Ovary (tissue), 9 donors: Measurements from ENCODE around the gene TSC22D2. TPM values are rescaled to one million over a fixed set of nuclear protein-coding genes. Genes with fewer than 3 reads are reported as not detected.
A peak's percentile ranks its signal among the peaks of the same experiment; 100 is the strongest.

Source experiments
- DNase-seq, 5 donors: peaks; one replicate each; pipeline ENCODE4 v3.0.0-alpha.2; 2019 to 2020
- H3K27ac ChIP-seq, 2 donors: fragments of 200-600 bp; one replicate each; pipeline versions ENCODE4 v1.5.1 to v1.8.0; 2019 to 2022
- H3K27me3 ChIP-seq: fragments of 200-600 bp; one replicate; pipeline ENCODE4 v1.8.0; 2022
- H3K36me3 ChIP-seq: fragments of 200-600 bp; sonication (generic); one replicate; pipeline ENCODE4 v1.5.1; 2019
- H3K4me1 ChIP-seq: one replicate; pipeline ENCODE4 v1.8.1; 2013; ENCODE audit warnings: mild to moderate bottlenecking, moderate library complexity; ENCODE audit not compliant: insufficient read depth
- H3K4me3 ChIP-seq: fragments of 200-600 bp; sonication (generic); one replicate; pipeline ENCODE4 v1.5.1; 2017
- H3K9me3 ChIP-seq, 2 donors: fragments of 200-600 bp in 1 of 2; sonication (generic) in 1 of 2; one replicate each; pipeline versions ENCODE4 v1.5.1 to v1.8.1; 2013 to 2019; ENCODE audit warnings: mild to moderate bottlenecking in 1 of 2, moderate library complexity in 1 of 2
- CTCF ChIP-seq, 3 donors: fragments of 450-650 bp in 2 of 3; fragments of 200-600 bp in 1 of 3; IDR thresholded peaks; one replicate each; pipeline versions ENCODE4 v1.5.1 to v1.8.0; 2016 to 2022; ENCODE audit warnings: antibody characterized with exemption in 3 of 3, mild to moderate bottlenecking in 1 of 3
- EP300 ChIP-seq: sonication (generic); formaldehyde crosslinking; IDR thresholded peaks from one replicate; pipeline ENCODE4 v1.6.1; 2017; ENCODE audit warnings: antibody characterized with exemption
- POLR2A ChIP-seq: fragments of 450-650 bp; IDR thresholded peaks from one replicate; pipeline ENCODE4 v1.6.1; 2017; ENCODE audit warnings: antibody characterized with exemption, mild to moderate bottlenecking, moderate library complexity
- WGBS, 3 donors: extraction: QIAGEN DNeasy Blood & Tissue Kit in 1 of 3; methylation state at CpG; one replicate each; pipeline versions ENCODE4 v1.1.5 to v1.1.7; 2013 to 2017; 5-methylcytosine and 5-hydroxymethylcytosine counted together
- intact Hi-C, 4 donors: fragments of 100-400 bp; cut with DNase I; formaldehyde crosslinking; loops; one replicate each; pipeline versions ENCODE4 v1.11.0 to v1.15.1; 2022 to 2023
- polyA plus RNA-seq, 2 donors: library from polyadenylated mRNA; stranded (reverse); fragments of 200-250 nt in 1 of 2; fragments of 350-450 nt in 1 of 2; fragmentation: Illumina TruSeq in 1 of 2; extraction: RNeasy Lipid Tissue Mini Kit (QIAGEN cat#74804) in 1 of 2; gene quantifications; one replicate each; pipeline ENCODE4 v1.2.3, GENCODE V29; 2013 to 2014
- total RNA-seq, 7 donors: library from RNA; depleted of rRNA in 2 of 7; stranded (reverse); fragments of >200 nt in 2 of 7; fragmentation: NEBNext Ultra II Directional in 3 of 7; extraction: Animal tissue kit (Norgen Biotek cat#: 25700) in 3 of 7; gene quantifications; one replicate each; pipeline versions ENCODE4 v1.1.0 to v1.2.4, GENCODE V29; 2016 to 2023
- donor health status: DM: no; HTN: no; CAD: no; lungs with moderate emphysema.
- donor health status: DM: no; HTN: no; CAD: no.
- donor health status: Bipolar disorder and iron deficiency.
- donor health status: DM: yes; HTN: yes; CAD: no.
- donor health status: DM: no; HTN: no; CAD: no.
- donor health status: DM: yes; HTN: yes; CAD: no.

TSC22D2 gene
- total and polyA plus RNA-seq, 9 donors: 11.2 to 33.4 (median 23.1) TPM

GRCh38 chr3:150407808-150408220 lies 284 bp upstream of the TSC22D2 start:
- Histone ChIP-seq H3K4me1 (no peaks in the 10 kb centered on the region), H3K36me3 (no peaks in the 10 kb centered on the region), H3K27ac (peak overlapping the region; percentile 100), H3K9me3 (no peaks in the 10 kb centered on the region), H3K27me3 (no peaks in the 10 kb centered on the region), H3K4me3 (peak overlapping the region; percentile 78)
- TF ChIP-seq CTCF (IDR thresholded peaks at IDR 0.05): no peak
- TF ChIP-seq POLR2A: no peak
- TF ChIP-seq EP300: no peak
- intact Hi-C loops: loop anchor here in 1 of 4 donors (2.0 to 5.0 kb wide), 2 partner anchors 139 to 436 kb away; partner anchors contain the start of genes EIF2A, PFN2 and SERP1
- no peak for DNase-seq
- WGBS, 3 donors: 1% methylated on average over 13 of the region's 13 CpGs

GRCh38 chr3:150409125-150409511 lies 1.0 kb downstream of the TSC22D2 start:
- H3K27ac ChIP-seq: peak overlapping the region; percentile 100

GRCh38 chr3:150409512-150410310 lies 1.6 kb downstream of the TSC22D2 start:
- intact Hi-C loops: loop anchor here in 1 of 4 donors (2.0 to 5.0 kb wide), 3 partner anchors 88 to 437 kb away; partner anchors contain the start of genes EIF2A, PFN2 and SERP1
- Histone ChIP-seq H3K36me3 (no peaks in the 10 kb centered on the region), H3K27me3 (no peaks in the 10 kb centered on the region), H3K4me1 (no peaks in the 10 kb centered on the region), H3K4me3 (peak overlapping the region; percentile 78), H3K9me3 (no peaks in the 10 kb centered on the region), H3K27ac (peak overlapping the region; percentile 100)
- TF ChIP-seq EP300 (no peak), CTCF (IDR thresholded peaks at IDR 0.05) (peak in 2 of 3 donors; percentile 54 to 60)
- WGBS, 3 donors: 0 to 1% (median 1%) methylated on average over 53 to 72 of the region's 72 CpGs
- DNase-seq: peak; percentile 64 to 80 (median 76)

More at GRCh38 chr3:150409125-150409511, 1.0 kb downstream of the TSC22D2 start:
- Histone ChIP-seq H3K36me3 (no peaks in the 10 kb centered on the region), H3K27me3 (no peaks in the 10 kb centered on the region), H3K9me3 (no peaks in the 10 kb centered on the region), H3K4me1 (no peaks in the 10 kb centered on the region), H3K4me3 (peak overlapping the region; percentile 78)
- intact Hi-C loops: loop anchor here in 1 of 4 donors (2.0 to 5.0 kb wide), 2 partner anchors 138 to 437 kb away; partner anchors contain the start of genes EIF2A, PFN2 and SERP1
- 0 to 1% (median 0%) methylated on average over 21 to 30 of the region's 30 CpGs for WGBS, 3 donors
- DNase-seq: peak in 2 of 5 donors; percentile 44 to 52
- TF ChIP-seq POLR2A (no peak), CTCF (IDR thresholded peaks at IDR 0.05) (no peak), EP300 (no peak)

- peak overlapping the region; percentile 100 for H3K27ac ChIP-seq
- H3K4me3 ChIP-seq: peak overlapping the region; percentile 78
- H3K27me3 ChIP-seq: no peaks in the 10 kb centered on the region
- H3K4me1 ChIP-seq: peaks cover 2% of the 10 kb centered on the region
- 0% methylated on average over 25 to 68 of the region's 68 CpGs for WGBS, 3 donors
- H3K36me3 ChIP-seq: no peaks in the 10 kb centered on the region
- TF ChIP-seq EP300 (no peak), POLR2A (no peak), CTCF (IDR thresholded peaks at IDR 0.05) (no peak)
- intact Hi-C loops: loop anchor here in 1 of 4 donors (5.0 kb wide), 1 partner anchor 87 kb away; no protein-coding TSS in a partner anchor
- peak in 4 of 5 donors; percentile 33 to 53 (median 47) for DNase-seq
- H3K9me3 ChIP-seq: no peaks in the 10 kb centered on the region
Measured at GRCh38 chr3:150410311-150411105, 2.4 kb downstream of the TSC22D2 start.
